Stimulated activated CD8-positive, alpha-beta memory T cell treated with anti-CD3 and anti-CD28 coated beads, Interleukin-7, amount 100 ng/mL, for 24 hours (primary cell): ENCODE measurements around the gene KLK13.

Experiments used
- DNase-seq: peaks from one replicate; pipeline ENCODE4 v3.0.0-alpha.2; 2020; ENCODE audit warnings: low read depth

KLK13 gene

GRCh38 chr19:51091895-51092873 lies 27.3 kb upstream of the KLK13 start:
- DNase-seq = no peak

- no peak for DNase-seq
Measured at GRCh38 chr19:51091126-51091525, 26.2 kb upstream of the KLK13 start.

GRCh38 chr19:51090471-51090870 lies 25.6 kb upstream of the KLK13 start:
- DNase-seq = no peak

GRCh38 chr19:51089786-51090185 lies 24.9 kb upstream of the KLK13 start:
- no peak for DNase-seq

- no peak for DNase-seq
Measured at GRCh38 chr19:51086153-51086850, 21.4 kb upstream of the KLK13 start.

- DNase-seq = no peak
Measured at GRCh38 chr19:51084505-51084904, 19.6 kb upstream of the KLK13 start.

- DNase-seq = no peak
Measured at GRCh38 chr19:51083783-51084182, 18.9 kb upstream of the KLK13 start.

GRCh38 chr19:51083181-51083580 lies 18.3 kb upstream of the KLK13 start:
- no peak for DNase-seq

- no peak for DNase-seq
Measured at GRCh38 chr19:51082611-51083010, 17.7 kb upstream of the KLK13 start, which contains the start of gene KLK14. TSS of gene KLK14 (minus strand) at chr19:51082887. CDS start at chr19:51082614, 273 bp downstream.

GRCh38 chr19:51081476-51081875 lies 16.6 kb upstream of the KLK13 start:
- no peak for DNase-seq

- no peak for DNase-seq
Measured at GRCh38 chr19:51079481-51080110, 14.7 kb upstream of the KLK13 start.

- no peak for DNase-seq
Measured at GRCh38 chr19:51078731-51079130, 13.8 kb upstream of the KLK13 start.

- no peak for DNase-seq
Measured at GRCh38 chr19:51078104-51078503, 13.2 kb upstream of the KLK13 start.

- DNase-seq = no peak
Measured at GRCh38 chr19:51076631-51077213, 11.8 kb upstream of the KLK13 start.

- DNase-seq = no peak
Measured at GRCh38 chr19:51075998-51076397, 11.1 kb upstream of the KLK13 start.

GRCh38 chr19:51071095-51071405 lies 6.2 kb upstream of the KLK13 start:
- DNase-seq = no peak

GRCh38 chr19:51070334-51071094 lies 5.6 kb upstream of the KLK13 start:
- no peak for DNase-seq

- no peak for DNase-seq
Measured at GRCh38 chr19:51066393-51067186, 1.7 kb upstream of the KLK13 start.

GRCh38 chr19:51065221-51065960 lies 499 bp upstream of the KLK13 start:
- no peak for DNase-seq

GRCh38 chr19:51063664-51064063 lies 1.2 kb downstream of the KLK13 start:
- DNase-seq = no peak
